Gastrocnemius medialis (tissue), 4 donors: ENCODE measurements around the gene PLCXD3. TPM values are rescaled to one million over a fixed set of nuclear protein-coding genes. Genes with fewer than 3 reads are reported as not detected.

ENCODE experiments used
- ATAC-seq, 2 donors: fragments of 150-250 bp; one replicate each; pipeline ENCODE4 v1.9.1; 2016
- DNase-seq, 2 donors: peaks; one replicate each; pipeline ENCODE4 v3.0.0-alpha.2; 2019
- H3K27ac ChIP-seq, 4 donors: fragments of 200-600 bp; sonication (generic); 1 replicate in 1 of 4; 2 replicates in 3 of 4; pipeline ENCODE4 v1.5.1; 2016 to 2018; ENCODE audit warnings: mild to moderate bottlenecking in 2 of 4, moderate library complexity in 1 of 4
- H3K27me3 ChIP-seq, 3 donors: fragments of 200-600 bp; sonication (generic) in 2 of 3; 1 replicate in 1 of 3; 2 replicates in 2 of 3; pipeline versions ENCODE4 v1.5.1 to v1.6.0; 2016 to 2019; ENCODE audit warnings: mild to moderate bottlenecking in 1 of 3, moderate library complexity in 1 of 3
- H3K36me3 ChIP-seq, 2 donors: fragments of 200-600 bp; sonication (generic) in 1 of 2; one replicate each; pipeline ENCODE4 v1.5.1; 2017 to 2018
- H3K4me1 ChIP-seq, 2 donors: fragments of 200-600 bp; sonication (generic) in 1 of 2; one replicate each; pipeline ENCODE4 v1.5.1; 2016 to 2017; ENCODE audit warnings: mild to moderate bottlenecking in 2 of 2
- H3K4me3 ChIP-seq, 4 donors: fragments of 200-600 bp; sonication (generic) in 3 of 4; 1 replicate in 1 of 4; 2 replicates in 3 of 4; pipeline ENCODE4 v1.5.1; 2016 to 2019; ENCODE audit warnings: mild to moderate bottlenecking in 2 of 4
- H3K9me3 ChIP-seq, 3 donors: fragments of 200-600 bp; sonication (generic) in 2 of 3; 1 replicate in 1 of 3; 2 replicates in 2 of 3; pipeline ENCODE4 v1.5.1; 2016 to 2019
- CTCF ChIP-seq, 5 experiments: fragments of 450-650 bp in 3 of 5; fragments of 200-600 bp in 2 of 5; sonication (generic) in 2 of 5; IDR thresholded peaks in 4 of 5; conservative IDR thresholded peaks in 1 of 5; 1 replicate in 4 of 5; 2 replicates in 1 of 5; pipeline ENCODE4 v1.5.1; 2016 to 2019; ENCODE audit warnings: antibody characterized with exemption in 5 of 5, mild to moderate bottlenecking in 3 of 5, moderate library complexity in 3 of 5
- POLR2A ChIP-seq, 2 donors: fragments of 450-650 bp; IDR thresholded peaks; one replicate each; pipeline ENCODE4 v1.6.1; 2017; ENCODE audit warnings: antibody characterized with exemption in 2 of 2, mild to moderate bottlenecking in 2 of 2, moderate library complexity in 2 of 2
- in situ Hi-C, 4 donors: fragments of 200-750 bp; cut with MboI; loops; one replicate each; pipeline versions ENCODE4 v1.15.0 to v1.8.0; 2017; ENCODE audit warnings: low sequenced_read_pairs in 4 of 4
- intact Hi-C: fragments of 100-400 bp; cut with DNase I; formaldehyde crosslinking; loops from one replicate; pipeline ENCODE4 v1.15.1; 2023; ENCODE audit warnings: low total_unique reads
- total RNA-seq, 4 donors: library from RNA; depleted of rRNA; stranded (reverse); fragments of >200 nt; gene quantifications; one replicate each; pipeline versions ENCODE4 v1.1.0 to v1.2.3, GENCODE V29; 2016

PLCXD3 gene
- total RNA-seq, 4 donors from 2014 or later, result 0.49 to 1.2 (median 0.64) TPM

DNA sequence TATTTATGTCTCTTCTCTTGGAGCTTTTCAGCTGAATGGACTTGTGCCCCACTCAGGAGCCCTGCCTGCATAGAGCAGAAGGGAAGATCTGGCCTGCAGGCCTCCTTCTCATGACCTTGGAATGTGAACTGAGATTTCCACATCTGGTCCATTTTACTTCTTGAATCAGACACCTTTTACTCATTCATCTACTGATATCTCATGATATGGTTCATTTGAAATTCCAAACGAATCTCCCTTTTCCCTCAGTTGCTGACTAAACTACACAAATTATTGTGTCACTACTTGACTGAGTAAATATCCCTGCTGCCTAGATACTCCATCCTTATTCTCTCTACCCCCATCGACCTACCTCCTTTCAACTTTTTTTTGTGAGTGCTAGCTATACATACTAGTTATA, 138.7 kb downstream of the PLCXD3 start:
- Histone ChIP-seq H3K36me3 (no peaks in the 10 kb centered on the region), H3K4me1 (no peaks in the 10 kb centered on the region), H3K4me3 (no peak overlapping the region), H3K9me3 (no peaks in the 10 kb centered on the region), H3K27ac (no peak overlapping the region), H3K27me3 (no peaks in the 10 kb centered on the region)
- TF ChIP-seq POLR2A (IDR thresholded peaks at IDR 0.05) (no peak), CTCF (IDR thresholded peaks at IDR 0.05 in 4 of 5, conservative IDR thresholded peaks at IDR 0.05 in 1 of 5) (no peak)
- no peak for ATAC-seq
- DNase-seq, result no peak
- in situ Hi-C loops, result no loop called here
- intact Hi-C loops, result no loop called here

GRCh38 chr5:41370482-41370881, 139.9 kb downstream of the PLCXD3 start:
- no peak overlapping the region for H3K4me3 ChIP-seq
- H3K9me3 ChIP-seq, result no peaks in the 10 kb centered on the region
- no peak overlapping the region for H3K27ac ChIP-seq
- TF ChIP-seq CTCF (IDR thresholded peaks at IDR 0.05 in 4 of 5, conservative IDR thresholded peaks at IDR 0.05 in 1 of 5), result no peak
- TF ChIP-seq POLR2A (IDR thresholded peaks at IDR 0.05), result no peak
- DNase-seq (no peak), ATAC-seq (no peak)
- intact Hi-C loops (no loop called here), in situ Hi-C loops (no loop called here)
- H3K4me1 ChIP-seq, result no peaks in the 10 kb centered on the region
- no peaks in the 10 kb centered on the region for H3K27me3 ChIP-seq
- H3K36me3 ChIP-seq, result no peaks in the 10 kb centered on the region

GRCh38 chr5:41369799-41370198, 140.6 kb downstream of the PLCXD3 start:
- Histone ChIP-seq H3K36me3 (no peaks in the 10 kb centered on the region), H3K27ac (no peak overlapping the region), H3K4me1 (no peaks in the 10 kb centered on the region), H3K27me3 (no peaks in the 10 kb centered on the region), H3K9me3 (no peaks in the 10 kb centered on the region), H3K4me3 (no peak overlapping the region)
- ATAC-seq (no peak), DNase-seq (no peak)
- no peak for TF ChIP-seq CTCF (IDR thresholded peaks at IDR 0.05 in 4 of 5, conservative IDR thresholded peaks at IDR 0.05 in 1 of 5)
- no peak for TF ChIP-seq POLR2A (IDR thresholded peaks at IDR 0.05)
- intact Hi-C loops (no loop called here), in situ Hi-C loops (no loop called here)

DNA sequence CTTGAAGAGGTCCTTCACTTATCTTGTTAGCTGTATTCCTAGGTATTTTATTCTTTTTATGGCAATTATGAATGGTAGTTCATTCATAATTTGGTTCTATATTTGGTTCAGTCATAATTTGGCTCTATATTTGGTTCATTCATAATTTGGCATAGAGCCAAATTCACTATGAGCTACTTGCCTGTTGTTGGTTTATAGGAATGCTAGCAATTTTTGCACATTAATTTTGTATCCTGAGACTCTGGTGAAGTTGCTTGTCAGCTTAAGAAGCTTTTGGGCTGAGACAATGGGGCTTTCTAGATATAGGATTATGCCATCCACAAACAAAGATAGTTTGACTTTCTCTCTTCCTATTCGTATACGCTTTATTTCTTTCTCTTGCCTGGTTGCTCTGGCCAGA, 142.2 kb downstream of the PLCXD3 start:
- no peak overlapping the region for H3K4me3 ChIP-seq
- ATAC-seq (no peak), DNase-seq (no peak)
- H3K9me3 ChIP-seq, result no peaks in the 10 kb centered on the region
- no peak overlapping the region for H3K27ac ChIP-seq
- H3K4me1 ChIP-seq, result no peaks in the 10 kb centered on the region
- in situ Hi-C loops, result no loop called here
- no peaks in the 10 kb centered on the region for H3K27me3 ChIP-seq
- H3K36me3 ChIP-seq, result no peaks in the 10 kb centered on the region
- TF ChIP-seq CTCF (IDR thresholded peaks at IDR 0.05 in 4 of 5, conservative IDR thresholded peaks at IDR 0.05 in 1 of 5) (no peak), POLR2A (IDR thresholded peaks at IDR 0.05) (no peak)
- intact Hi-C loops, result no loop called here

GRCh38 chr5:41365369-41365768, 145.0 kb downstream of the PLCXD3 start:
- DNase-seq, result no peak
- Histone ChIP-seq H3K27ac (no peak overlapping the region), H3K4me1 (no peaks in the 10 kb centered on the region), H3K27me3 (no peaks in the 10 kb centered on the region), H3K36me3 (no peaks in the 10 kb centered on the region), H3K9me3 (no peaks in the 10 kb centered on the region), H3K4me3 (no peak overlapping the region)
- ATAC-seq, result no peak
- in situ Hi-C loops (no loop called here), intact Hi-C loops (no loop called here)
- no peak for TF ChIP-seq POLR2A (IDR thresholded peaks at IDR 0.05)
- TF ChIP-seq CTCF (IDR thresholded peaks at IDR 0.05 in 4 of 5, conservative IDR thresholded peaks at IDR 0.05 in 1 of 5), result no peak
